ENCODE results near the gene ARHGEF33. TPM values are rescaled to one million over a fixed set of nuclear protein-coding genes. Genes with fewer than 3 reads are reported as not detected.

The ARHGEF33 gene
- total RNA-seq, 1 experiment from 2014 or later: 0.71 TPM

GRCh38 chr2:38898256-38898655 is 8.6 kb downstream of the ARHGEF33 start:
- Mint-ChIP-seq H3K27me3 (ENCODE audit: unreplicated experiment) (no peaks in the 10 kb centered on the region), H3K9me3 (ENCODE audit: low read depth, unreplicated experiment) (no peaks in the 10 kb centered on the region), H3K36me3 (ENCODE audit: insufficient read depth, unreplicated experiment) (no peaks in the 10 kb centered on the region), H3K27ac (ENCODE audit: unreplicated experiment) (no peak overlapping the region), H3K4me1 (ENCODE audit: low read depth, unreplicated experiment) (no peaks in the 10 kb centered on the region), H3K4me3 (ENCODE audit: low read depth, unreplicated experiment) (no peak overlapping the region)
- no peak for DNase-seq
- CTCF ChIA-PET: no interaction called here
- intact Hi-C loops (cut with micrococcal nuclease; ENCODE audit: unreplicated experiment): no loop called here
- no TSS peak for BruUV-seq (replicated peaks)
- no peak for TF ChIP-seq CTCF (IDR thresholded peaks at IDR 0.05; ENCODE audit: unreplicated experiment)

DNA sequence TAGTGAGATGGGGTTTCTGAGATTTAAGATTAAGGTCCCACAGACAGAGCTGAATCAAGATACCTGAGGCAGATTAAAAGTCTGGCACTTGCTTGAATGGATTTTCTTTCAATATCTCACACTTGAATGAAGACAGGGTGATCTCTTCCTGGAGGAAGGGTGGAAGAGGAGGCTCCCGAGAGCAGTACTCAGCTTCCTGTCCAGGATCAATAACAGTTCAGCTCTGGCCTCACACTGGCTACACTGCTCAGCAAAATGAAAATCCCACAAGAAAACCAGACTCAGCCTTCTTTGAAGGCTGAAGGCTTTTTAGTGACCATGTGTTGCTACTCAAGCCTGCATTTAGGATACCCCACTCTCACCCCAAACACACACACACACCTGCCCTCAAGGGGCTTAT is 11.1 kb downstream of the ARHGEF33 start:
- Mint-ChIP-seq H3K27me3 (ENCODE audit: unreplicated experiment) (no peaks in the 10 kb centered on the region), H3K27ac (ENCODE audit: unreplicated experiment) (no peak overlapping the region), H3K4me1 (ENCODE audit: low read depth, unreplicated experiment) (no peaks in the 10 kb centered on the region), H3K36me3 (ENCODE audit: insufficient read depth, unreplicated experiment) (no peaks in the 10 kb centered on the region), H3K4me3 (ENCODE audit: low read depth, unreplicated experiment) (no peak overlapping the region), H3K9me3 (ENCODE audit: low read depth, unreplicated experiment) (no peaks in the 10 kb centered on the region)
- intact Hi-C loops (cut with micrococcal nuclease; ENCODE audit: unreplicated experiment): no loop called here
- no peak for DNase-seq
- TF ChIP-seq CTCF (IDR thresholded peaks at IDR 0.05; ENCODE audit: unreplicated experiment): no peak
- CTCF ChIA-PET: interaction anchor here (0.6 kb wide), 1 partner anchor 67 kb away, joined by 14 read pairs; no protein-coding TSS in a partner anchor
- BruUV-seq (replicated peaks): no TSS peak

DNA sequence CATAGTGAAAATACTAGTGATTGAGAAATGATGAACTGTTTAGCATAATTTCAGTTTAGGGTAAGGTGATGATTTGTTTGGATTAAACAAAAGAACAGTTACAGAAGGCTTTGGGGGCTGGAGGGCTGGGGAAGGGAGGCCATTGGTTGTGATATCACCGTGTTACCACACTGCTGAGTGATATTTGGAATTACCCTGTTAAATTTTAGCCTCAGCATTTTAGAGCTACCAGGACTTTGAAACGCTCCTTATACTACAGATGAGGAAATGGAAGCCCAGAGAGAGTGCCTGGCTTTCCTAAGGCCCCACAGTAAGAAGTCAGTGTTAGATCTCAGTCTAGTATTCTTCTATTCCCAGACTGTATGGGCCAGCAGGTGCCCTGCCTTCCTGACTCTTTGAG is 15.6 kb downstream of the ARHGEF33 start:
- no peaks in the 10 kb centered on the region for H3K36me3 Mint-ChIP-seq (ENCODE audit: insufficient read depth, unreplicated experiment)
- BruUV-seq (replicated peaks): no TSS peak
- no peak overlapping the region for H3K4me3 Mint-ChIP-seq (ENCODE audit: low read depth, unreplicated experiment)
- no peaks in the 10 kb centered on the region for H3K4me1 Mint-ChIP-seq (ENCODE audit: low read depth, unreplicated experiment)
- no peak for TF ChIP-seq CTCF (IDR thresholded peaks at IDR 0.05; ENCODE audit: unreplicated experiment)
- H3K27me3 Mint-ChIP-seq (ENCODE audit: unreplicated experiment): no peaks in the 10 kb centered on the region
- H3K27ac Mint-ChIP-seq (ENCODE audit: unreplicated experiment): no peak overlapping the region
- no peaks in the 10 kb centered on the region for H3K9me3 Mint-ChIP-seq (ENCODE audit: low read depth, unreplicated experiment)
- intact Hi-C loops (cut with micrococcal nuclease; ENCODE audit: unreplicated experiment): no loop called here
- CTCF ChIA-PET: no interaction called here
- DNase-seq: no peak

DNA sequence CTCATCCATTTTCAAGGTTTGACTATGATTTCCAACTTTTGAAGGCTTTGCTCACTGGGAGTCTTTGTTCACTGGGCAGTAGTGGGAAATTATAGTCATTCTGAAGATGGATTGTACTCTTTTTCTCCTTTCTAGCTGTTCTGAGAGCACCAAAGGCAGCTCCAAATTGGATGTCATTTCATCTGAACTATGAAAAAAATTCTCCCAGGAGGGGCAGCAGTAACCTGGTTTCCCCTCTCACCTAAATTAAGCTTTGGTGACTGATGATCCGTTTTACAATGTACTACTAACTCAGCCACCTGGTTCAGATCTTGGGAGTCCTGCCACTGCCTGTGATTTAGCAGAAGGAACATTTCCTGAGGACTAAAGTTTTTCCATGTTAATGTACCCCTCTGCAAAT is 17.6 kb downstream of the ARHGEF33 start:
- H3K27me3 Mint-ChIP-seq (ENCODE audit: unreplicated experiment): no peaks in the 10 kb centered on the region
- no peaks in the 10 kb centered on the region for H3K4me1 Mint-ChIP-seq (ENCODE audit: low read depth, unreplicated experiment)
- no peak for TF ChIP-seq CTCF (IDR thresholded peaks at IDR 0.05; ENCODE audit: unreplicated experiment)
- no peak for DNase-seq
- no TSS peak for BruUV-seq (replicated peaks)
- H3K36me3 Mint-ChIP-seq (ENCODE audit: insufficient read depth, unreplicated experiment): no peaks in the 10 kb centered on the region
- H3K4me3 Mint-ChIP-seq (ENCODE audit: low read depth, unreplicated experiment): no peak overlapping the region
- no peaks in the 10 kb centered on the region for H3K9me3 Mint-ChIP-seq (ENCODE audit: low read depth, unreplicated experiment)
- intact Hi-C loops (cut with micrococcal nuclease; ENCODE audit: unreplicated experiment): no loop called here
- no peak overlapping the region for H3K27ac Mint-ChIP-seq (ENCODE audit: unreplicated experiment)
- CTCF ChIA-PET: interaction anchor here (0.6 kb wide), 1 partner anchor 9 kb away, joined by 3 read pairs; no protein-coding TSS in a partner anchor

All from Calu3 (cell line).